Ovary (tissue), 3 donors: ENCODE data around the gene KDM2B.

Experiments
- CTCF ChIP-seq, 3 donors: fragments of 450-650 bp in 2 of 3; fragments of 200-600 bp in 1 of 3; IDR thresholded peaks; one replicate each; pipeline versions ENCODE4 v1.5.1 to v1.8.0; 2016 to 2022; ENCODE audit warnings: antibody characterized with exemption in 3 of 3, mild to moderate bottlenecking in 1 of 3
- EP300 ChIP-seq: sonication (generic); formaldehyde crosslinking; IDR thresholded peaks from one replicate; pipeline ENCODE4 v1.6.1; 2017; ENCODE audit warnings: antibody characterized with exemption
- donor health status: DM: no; HTN: no; CAD: no.

- TF ChIP-seq CTCF (IDR thresholded peaks at IDR 0.05), result no peak
- no peak for TF ChIP-seq EP300
Observed at GRCh38 chr12:121404734-121405133, 176.1 kb downstream of the KDM2B start.
